ENCODE results near the gene RNU6-1.

Gene RNU6-1

DNA sequence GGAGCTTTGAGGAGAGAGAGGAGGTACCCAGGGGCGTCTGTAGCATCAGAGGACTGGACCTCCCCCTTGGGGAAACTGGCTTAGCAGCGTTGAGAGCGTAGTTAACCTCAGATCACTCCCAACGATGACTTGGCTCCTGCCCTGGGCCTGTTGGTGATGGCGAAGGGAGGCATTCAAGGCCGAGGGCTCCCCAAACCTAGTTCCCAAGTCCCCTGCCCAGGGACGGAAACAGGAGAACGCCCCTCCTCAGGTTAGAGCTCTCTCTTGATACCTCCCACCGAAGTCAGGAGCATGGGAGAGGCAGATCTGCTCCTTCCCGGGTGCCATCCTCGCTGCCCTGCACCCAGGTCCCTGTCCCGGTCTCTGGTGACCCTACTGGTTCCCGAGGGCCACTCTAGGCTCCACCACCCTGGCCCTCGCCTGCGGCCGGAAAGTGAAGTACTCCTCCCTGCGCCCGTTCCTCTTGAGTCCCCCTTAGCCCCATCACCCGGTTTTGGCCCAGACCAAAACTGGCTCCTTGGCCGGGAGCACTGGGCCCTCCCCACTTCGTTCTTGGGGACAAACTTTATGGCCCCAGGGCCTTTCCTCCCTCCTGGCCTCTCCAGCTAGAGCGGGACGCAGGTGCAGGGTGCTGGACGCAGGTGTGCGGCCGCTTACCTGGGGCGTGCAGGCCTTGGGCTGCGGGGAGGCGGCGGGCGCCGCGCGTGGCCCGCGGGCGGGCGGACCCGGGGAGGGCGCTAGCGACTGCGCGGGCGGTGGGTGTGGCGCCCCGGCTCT, 17.1 kb downstream of the RNU6-1 start:
- no peak for DNase-seq

DNA sequence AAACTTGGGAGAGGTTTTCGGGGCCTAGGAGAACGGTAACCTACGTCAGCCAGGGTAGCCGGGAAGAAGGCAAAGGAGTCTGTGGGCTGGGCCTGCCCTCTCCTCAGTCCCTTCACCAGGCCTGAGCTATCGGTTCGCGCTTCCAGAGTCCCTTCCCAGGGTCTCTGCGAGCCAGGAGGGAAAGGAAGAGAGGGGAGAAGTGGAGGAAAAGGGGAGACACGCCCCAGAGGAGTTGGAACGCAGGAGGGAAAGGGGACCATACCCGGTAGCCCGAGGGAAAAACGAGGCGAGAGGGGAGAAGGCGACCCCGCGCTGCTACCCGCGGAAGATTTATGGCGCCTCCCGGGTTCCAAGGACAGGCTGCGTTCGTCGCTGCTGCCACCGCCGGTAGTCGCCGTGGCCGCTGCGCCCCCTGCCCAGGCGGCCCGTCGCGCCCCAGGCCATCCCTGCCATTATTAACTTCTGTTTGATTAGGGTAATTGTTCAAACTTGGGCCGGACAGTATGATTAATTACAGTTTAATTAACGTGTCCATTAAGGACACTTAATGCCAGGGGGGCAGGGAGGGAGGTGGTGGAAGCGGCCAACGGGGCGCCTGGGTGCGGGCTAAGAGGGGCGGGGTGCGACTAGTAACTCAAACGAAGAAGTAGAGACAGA, 17.9 kb downstream of the RNU6-1 start:
- DNase-seq, result no peak

DNA sequence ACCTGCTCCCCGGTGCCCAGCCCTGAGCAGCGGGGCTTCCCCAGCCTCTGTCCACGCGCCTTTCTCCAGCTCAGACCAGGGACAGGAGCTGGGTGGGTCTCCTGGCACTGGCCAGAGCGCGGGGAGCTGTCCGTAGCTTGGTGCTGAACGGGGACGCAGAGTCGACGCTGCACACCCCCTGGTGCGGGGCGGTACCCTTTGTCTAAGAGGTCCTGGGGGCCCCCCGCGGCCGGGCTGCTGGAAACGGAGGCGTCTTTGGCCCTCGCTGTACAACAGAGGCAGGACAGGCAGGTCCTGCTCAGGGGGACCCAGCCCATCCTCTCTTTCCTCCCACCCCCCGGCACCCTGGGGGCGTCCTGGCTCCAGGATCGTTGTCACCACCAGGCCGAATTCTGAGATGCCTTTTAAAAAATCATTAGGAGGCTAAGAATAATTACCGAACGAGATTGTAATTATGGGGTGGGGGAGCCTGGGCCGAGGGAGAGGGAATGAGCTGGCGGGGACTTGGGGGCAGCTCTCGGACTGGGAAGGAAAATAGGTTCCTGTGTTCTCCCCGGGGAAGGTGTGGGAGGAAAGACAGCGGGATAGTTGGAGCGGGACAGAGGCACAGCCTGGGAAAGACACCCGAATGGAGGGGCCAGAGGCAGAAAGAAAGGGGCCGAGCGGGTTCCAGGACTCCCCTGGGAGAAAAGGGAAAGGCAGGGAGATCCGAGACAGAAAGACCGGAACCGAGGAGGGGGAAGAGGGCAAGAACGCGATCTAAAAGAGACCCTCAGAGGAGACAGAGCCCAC, 18.7 kb downstream of the RNU6-1 start:
- peak in 3 of 56 donors; percentile 7 to 32 (median 18) for DNase-seq

DNA sequence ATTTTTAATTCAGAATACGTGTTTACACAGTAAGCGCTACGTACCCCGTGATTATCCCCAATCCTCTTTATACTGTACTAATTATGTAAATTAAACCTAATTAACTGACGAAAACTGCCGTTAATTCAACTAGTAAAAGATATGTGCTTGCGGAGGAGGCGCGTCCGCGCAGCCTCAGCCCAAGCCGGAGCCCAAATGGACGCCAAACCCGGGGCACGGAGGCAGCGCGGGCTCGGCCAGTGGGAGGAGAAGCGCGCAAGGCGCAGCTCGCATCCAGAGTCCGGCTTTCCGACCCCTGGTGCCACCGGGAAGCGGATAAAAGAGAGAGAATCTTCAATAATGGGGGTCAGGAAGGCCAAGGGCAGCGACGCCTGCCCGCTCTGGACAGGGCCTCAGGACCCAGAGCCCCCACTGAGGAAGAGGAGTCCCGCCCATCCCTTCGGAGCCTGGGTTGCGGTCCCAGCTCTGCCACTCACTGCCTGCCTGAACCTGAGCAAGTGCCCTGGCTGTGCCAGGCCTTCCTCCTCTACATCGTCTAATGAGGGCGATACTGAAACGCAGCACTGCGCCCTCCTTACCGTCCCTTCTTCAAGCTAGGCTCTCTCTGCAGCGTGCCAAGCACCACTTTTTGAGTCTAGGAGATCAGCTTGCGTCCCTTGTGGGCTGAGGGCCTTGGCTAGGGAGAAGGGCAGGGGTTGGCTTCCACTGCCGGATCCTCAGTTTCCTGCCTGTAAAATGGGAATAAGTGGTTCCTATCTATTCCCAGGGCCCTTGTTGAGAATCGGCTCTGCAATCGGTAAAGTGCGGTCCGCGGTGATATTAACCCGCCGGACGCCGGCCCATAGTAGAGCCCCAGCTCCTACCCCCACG, 19.5 kb downstream of the RNU6-1 start:
- DNase-seq, result no peak

DNA sequence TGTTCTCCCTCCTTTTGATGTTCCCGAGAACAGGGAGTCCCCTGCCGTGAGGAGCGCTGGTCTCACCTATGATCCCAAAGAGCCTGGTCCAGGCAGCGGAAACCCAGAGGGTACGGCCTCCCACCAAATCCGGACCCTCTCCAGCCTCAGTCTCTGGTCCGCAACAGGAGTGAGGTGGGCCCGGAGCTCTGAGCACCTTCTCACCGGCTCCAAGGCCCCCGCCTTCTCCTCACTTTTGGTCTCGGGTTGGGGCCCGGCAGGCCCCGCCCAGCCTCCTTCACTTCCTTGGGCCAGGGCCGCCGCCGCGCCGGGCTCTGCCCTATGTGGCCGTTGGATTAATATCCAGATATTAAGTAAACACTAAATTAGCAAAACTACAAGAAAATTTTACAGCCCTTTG, 20.2 kb downstream of the RNU6-1 start:
- DNase-seq, result no peak

DNA sequence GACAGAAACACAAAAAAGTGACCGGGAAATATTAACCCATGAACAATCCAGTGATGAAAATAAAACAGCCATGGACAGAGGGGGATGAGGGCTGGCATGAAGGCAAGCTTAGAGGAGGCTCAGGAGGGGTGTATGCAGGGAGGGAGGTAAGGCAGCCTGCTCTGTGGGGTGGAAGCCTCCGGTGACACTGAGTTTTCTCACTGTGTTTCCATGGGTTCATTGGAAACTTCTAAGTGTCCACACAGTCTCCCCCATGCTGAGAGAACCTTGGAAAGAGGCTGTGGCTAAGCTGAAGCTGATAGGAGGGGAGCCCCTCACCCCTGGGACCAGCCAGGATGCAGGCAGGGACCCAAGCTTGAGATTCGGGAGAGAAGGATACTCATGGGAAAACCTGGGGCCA, 21.4 kb downstream of the RNU6-1 start:
- DNase-seq, result no peak

DNA sequence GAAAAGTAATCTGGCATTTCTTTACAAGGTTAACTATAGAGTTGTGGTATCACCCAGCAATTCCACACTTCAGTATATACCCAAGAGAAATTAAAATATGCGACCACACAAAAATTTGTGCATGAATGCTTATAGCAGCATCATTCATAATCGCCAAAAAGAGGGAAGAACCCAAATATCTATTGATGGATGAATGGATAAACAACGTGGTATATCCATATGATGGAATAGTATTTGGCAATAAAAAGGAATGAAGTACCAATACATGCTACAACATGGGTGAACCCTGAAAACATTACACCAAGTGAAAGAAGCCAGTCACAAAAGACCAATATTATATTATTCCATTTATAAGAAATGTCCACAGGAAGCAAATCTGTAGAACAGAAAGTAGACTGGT, 23.2 kb downstream of the RNU6-1 start:
- DNase-seq, result no peak

DNA sequence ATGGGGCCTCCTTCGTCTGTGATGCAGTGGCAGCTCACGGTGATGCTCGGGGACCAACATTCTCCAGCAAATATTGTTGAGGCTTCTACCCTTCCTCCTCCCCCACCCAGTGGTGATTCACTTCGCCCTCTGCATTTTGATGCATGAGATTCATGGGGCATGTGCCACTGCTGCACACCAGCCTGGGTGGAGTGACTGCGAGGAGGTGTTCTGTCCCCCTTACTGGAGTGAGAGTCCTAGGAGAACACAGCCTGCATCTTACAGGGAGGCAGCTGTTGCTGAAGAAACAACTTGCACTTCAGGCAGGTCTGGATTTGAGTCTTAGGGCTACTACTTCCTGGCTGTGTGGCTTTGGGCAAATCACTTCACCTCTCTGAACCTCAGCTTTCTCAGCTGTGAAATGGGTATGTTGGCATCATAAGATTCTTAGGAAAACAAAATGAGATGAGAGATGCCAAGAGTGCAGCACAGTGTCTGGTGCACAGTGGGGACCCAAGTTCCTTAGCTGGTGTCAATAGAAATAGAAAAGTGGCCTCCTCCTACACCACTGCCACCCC, 24.7 kb downstream of the RNU6-1 start:
- no peak for DNase-seq

DNA sequence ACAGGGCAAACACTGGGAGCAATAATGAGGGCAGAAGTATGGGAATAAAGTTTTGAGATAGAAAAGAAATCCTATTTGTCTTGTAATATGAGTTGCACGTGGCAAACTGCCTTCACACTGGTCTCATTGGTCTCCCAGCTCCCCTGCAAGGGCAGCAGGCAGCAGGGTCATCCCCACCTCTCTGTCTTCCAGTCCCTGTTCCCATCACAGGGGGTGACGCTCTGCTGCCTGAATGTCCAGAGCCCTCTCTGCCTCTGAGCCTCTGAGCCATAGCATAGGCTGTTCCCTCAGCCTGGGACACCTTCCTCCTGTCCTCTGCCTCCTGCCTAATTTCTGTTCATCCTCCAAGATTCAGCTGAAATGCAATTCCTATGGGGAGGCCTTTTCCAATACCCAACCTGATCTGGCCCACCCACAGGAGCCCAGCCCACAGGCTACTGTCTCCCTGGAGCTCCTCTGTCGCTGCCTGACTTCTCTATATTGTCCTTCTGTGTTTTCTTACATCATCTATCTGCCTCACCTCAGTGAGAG, 26.7 kb downstream of the RNU6-1 start:
- DNase-seq, result no peak

DNA sequence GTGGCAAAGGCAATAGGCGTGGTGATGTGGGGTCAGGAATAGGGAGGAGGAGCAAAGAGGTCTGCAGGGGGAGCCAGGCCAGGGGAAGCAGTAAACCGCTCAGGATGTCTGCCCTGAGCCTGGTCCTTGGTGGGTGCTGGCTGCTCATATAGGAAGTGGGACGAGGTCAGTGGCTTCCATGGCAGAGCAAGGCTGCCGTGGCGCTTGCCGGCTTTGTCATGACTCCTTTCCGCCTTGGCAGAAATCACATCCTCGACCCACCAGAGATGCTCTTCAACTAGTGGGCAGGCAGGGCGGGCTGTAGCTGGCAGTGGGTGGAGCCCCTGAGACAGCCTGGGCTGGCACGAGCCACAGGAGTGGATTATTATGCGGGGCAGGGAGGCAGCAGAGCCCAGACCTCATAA, 27.6 kb downstream of the RNU6-1 start:
- DNase-seq, result no peak

DNA sequence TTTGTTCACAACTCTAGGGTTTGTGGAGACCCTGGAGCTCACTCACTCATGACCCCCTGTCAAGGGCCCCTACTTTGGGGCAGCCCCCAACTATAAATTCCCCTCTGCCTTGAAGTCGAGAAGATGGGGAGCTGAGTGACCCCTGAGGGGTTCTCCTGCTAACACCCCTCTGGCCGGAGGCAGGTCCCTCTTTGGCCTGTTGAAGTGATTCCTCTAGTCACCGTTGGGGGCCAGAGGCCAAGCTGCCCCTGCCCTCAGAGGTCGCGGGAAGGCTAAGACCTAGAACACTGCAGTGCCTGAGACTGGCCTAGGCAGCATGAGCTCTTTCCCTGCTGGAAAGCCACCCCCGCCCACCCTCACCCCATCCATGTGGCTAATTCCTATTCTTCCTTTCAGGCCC, 30.0 kb downstream of the RNU6-1 start:
- no peak for DNase-seq

DNA sequence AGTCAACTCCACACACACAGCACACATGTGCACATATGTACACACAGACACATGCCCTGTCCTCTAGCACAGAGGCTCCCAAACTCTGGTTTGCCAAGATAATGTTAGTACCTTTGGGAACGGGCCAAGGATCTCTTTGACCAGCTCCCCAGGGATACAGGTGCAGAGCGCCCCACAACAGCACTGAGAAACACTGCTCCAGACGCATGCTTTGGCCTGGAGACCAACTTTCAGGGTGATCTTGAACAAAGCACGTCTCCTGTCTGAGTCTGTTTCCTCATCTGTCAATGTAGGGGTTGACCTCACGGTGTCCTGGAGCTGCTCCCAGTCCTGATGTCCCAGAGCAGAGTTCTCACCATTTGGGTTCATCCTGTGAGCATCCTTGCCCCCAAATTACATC, 30.4 kb downstream of the RNU6-1 start:
- no peak for DNase-seq

DNA sequence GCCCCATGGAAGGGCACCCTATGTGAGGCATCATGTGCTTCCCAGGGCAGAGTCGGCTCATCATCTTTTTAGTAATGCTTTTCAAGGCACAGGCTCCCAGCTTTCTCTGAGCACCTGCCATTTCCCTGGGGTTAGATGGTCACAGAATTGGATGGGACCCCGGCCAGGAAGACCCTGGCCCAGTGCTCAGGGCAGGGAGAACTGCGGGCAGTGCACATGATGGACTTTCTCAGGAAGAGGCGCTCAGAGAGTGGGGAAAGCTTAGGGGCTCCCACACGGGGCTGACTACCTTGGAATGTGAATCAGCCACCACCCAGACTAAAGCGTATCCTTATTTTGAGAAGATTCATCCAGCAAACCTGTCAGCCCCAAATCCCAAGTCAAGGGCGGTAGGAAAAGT, 31.0 kb downstream of the RNU6-1 start:
- DNase-seq, result no peak

DNA sequence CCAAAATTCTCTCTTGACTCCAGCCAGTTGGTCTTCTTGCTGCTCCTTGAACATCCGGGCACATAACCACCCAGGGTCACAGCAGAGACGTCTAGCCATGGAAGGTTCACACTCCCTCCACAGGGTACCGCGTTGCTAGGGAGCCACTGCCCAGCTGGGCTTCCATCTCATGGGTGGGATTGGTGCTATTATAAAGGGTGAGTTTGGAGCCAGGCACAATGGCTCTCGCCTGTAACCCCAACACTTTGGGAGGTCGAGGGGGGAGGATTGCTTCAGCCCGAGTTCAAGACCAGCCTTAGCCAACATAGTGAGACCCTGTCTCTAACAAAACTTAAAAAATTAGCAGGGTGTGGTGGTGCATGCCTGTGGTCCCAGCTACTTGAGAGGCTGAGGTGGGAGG, 32.0 kb downstream of the RNU6-1 start:
- no peak for DNase-seq

DNA sequence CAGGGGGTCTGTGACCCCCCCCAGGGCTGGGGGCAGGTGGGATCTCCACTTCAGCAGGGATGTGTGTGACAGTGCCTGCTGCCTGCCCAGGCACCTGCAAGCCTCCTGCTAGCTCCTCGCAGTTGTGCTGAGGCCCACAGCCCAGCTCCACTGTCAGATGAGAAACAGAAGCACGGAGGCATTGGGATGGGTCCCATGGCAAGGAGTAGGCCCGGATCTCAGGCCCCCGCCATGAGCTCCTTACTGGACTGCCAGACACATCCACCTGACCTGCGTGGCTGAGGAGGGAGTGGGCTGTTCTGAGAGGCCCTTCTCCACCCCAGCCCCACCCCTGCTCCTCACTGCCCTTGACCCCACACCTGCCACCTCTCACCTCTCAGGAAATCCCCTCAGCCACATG, 32.7 kb downstream of the RNU6-1 start:
- no peak for DNase-seq

DNA sequence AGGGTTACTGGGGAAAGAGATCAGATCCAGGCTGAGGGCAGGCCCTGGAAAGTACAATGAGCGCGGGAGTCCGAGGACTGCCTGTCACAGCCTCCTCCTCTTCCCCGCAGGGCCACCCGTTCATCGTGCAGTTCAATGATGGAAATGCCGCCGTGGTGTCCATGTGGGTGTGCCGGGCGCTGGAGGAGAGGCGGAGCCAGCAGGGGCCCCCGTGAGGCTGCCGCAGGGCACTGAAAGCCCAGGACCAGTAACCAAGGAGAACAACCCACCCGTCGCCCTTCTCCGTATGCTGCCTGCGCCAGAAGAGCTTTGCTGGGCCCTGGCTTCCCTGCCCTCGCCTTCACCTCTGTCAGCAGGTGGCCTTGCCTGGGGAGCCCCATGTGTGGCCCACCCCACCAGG, 33.3 kb downstream of the RNU6-1 start:
- DNase-seq, result no peak

DNA sequence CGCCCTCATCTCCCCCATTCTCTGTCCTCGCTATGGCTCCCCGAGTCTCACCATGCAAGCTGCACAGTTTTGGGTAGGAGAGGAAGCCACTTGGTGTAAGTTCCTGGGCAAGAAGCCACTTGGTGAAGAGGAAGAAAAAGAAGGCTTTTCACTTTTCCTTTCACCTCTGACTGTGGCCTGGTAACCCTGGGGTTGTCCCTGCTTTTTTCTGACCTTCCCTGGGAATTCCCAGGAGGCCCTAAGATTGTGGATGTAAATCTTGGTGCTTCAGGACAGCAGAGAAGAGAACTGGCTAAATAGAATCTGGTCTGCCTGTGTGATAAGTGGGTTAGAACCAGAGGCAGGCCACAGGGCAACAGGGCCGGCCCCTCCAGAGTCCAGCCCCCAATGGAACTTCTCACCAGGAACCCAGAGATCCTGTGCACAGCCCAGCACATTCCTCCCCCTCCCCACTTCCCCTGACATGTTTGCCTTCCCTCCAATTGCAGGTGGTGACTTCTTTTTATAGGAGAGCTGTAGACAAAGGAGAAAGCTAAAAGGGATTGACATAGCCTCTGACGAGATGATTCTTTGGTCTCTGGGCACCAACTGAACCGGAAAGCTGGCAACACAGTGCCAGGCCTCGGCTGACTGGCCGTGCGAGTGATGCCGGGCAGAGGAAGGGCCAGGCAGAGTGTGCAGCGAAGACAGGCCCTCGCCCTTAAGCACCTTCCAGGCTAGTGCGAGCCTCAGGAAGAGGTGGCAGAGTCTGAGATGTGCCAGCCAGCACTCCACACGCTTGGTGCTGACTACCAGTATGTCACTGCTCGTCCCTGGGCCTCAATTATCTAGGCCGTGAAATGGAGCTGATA, 34.0 kb downstream of the RNU6-1 start:
- no peak for DNase-seq

DNA sequence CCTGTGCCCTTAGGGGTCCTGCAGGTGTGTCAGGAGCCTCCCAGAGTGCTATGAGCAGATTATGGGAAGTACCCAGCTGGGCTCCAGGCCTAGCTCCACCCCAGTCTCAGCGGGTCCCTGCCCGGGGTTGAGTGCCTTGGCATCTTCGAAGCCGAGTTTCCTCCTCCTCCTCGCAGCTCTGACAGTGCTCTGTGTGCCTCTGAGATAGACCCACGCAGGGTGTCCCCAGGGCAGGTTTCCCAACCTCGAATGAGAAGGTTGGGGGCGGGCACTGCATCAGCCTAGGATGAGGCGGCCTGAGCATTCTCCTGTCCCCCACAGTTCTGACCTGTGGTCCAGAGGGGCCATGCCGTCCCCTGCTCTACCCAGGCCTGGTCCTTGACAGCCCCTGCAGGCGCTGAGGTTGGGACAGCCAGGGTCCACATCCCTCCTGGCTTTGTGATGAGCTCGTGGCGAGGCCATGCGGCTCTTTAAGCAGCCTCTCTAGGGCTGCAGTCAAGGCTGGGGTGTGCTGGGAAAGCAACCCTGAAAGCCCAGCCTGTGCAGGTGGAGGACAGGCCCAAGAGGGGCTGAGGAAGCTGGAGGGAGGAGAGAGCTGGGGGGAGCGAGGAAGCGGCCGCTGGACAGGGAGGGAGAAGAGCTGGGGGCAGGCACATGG, 34.7 kb downstream of the RNU6-1 start:
- DNase-seq, result no peak
